ENCODE results near the gene MYADML2.

The MYADML2 gene

DNA sequence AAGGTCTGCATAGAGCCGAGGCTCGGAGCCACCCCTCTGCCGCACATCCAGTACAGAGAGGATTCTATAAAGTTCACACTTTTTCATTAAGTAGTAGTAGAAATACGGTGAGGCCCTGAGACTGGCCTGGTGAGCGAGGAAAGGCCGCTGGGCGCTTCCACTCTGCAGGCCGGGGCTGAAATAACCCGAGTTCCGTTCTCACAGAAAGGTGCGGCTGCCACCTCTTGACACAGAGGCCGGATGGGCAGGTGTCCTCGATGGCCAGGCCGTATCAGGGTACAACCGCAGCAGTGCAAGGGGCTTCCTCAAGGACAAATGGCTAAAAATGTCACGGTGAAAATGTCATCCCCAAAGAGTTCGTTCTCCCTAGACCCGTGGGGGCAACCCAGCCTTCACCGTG lies 35.1 kb downstream of the MYADML2 start:
- H3K4me3 ChIP-seq (ENCODE audit: low read depth, low read length): no peak overlapping the region
- no peak for TF ChIP-seq CTCF (IDR thresholded peaks at IDR 0.05; ENCODE audit: borderline replicate concordance, insufficient read depth, low read depth, low read length)

DNA sequence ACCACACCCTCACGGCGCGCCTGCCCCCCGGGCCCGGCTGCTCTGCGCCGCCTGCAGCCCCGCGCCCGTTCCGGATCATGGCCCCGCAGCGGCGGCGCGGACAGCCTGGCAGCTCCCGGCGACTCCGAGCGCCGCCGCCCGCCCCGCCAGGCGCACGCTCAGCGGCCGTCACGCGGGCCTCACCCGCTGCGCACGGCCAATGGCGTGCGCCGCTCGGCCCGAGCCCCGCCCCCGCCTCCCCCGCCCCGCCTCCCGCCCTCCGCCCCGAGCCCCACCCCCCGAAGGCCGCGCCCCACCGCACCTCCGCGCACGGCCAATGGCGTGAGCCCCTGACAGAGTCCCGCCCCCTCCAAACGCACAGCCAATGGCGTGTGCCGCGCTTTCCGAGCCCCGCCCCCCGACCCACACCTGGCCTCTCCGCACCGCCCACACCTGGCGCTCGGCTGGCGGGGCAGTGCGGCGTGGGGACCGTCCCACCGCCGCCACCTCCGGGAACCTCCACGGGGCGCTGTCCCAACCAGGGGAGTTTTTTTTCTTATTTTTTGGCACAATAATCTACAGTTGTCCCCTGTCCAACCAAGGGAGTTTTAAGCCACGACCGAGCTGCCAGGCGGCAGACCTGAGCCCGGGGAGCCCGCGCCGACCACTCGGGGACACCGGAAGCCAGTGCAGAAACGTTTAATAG lies 35.6 kb downstream of the MYADML2 start, which contains the start of gene PCYT2:
Gene PCYT2 (minus strand): TSS at position 123 of the 685 bp plus-strand sequence. CDS start 44 bp downstream, at position 79.
- no peak for TF ChIP-seq CTCF (IDR thresholded peaks at IDR 0.05; ENCODE audit: borderline replicate concordance, insufficient read depth, low read depth, low read length)
- H3K4me3 ChIP-seq (ENCODE audit: low read depth, low read length): peak within 1 kb of the TSS; percentile 74

DNA sequence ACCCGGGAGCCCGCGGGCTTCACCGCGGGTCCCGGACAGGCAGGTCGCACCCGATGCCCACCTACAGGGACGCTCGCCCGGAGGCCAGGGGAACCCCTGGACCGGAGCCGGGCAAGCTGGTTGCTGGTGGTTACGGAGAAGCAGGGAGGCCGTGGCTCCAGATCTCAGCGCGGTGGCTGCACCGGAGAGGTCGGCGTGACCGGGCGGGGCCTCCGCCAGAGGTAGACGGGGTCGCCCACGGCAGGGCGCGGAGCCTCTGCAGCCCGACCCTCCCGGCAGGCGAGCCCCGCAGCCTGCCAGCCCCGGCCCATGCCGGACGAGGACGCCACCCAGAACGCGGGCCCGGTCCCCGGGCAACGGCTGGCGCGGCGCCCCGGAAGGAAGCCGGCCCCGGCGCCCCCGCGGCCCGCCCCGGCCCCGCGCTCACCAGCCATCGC lies 36.2 kb downstream of the MYADML2 start:
- H3K4me3 ChIP-seq (ENCODE audit: low read depth, low read length): peak overlapping the region; percentile 74

DNA sequence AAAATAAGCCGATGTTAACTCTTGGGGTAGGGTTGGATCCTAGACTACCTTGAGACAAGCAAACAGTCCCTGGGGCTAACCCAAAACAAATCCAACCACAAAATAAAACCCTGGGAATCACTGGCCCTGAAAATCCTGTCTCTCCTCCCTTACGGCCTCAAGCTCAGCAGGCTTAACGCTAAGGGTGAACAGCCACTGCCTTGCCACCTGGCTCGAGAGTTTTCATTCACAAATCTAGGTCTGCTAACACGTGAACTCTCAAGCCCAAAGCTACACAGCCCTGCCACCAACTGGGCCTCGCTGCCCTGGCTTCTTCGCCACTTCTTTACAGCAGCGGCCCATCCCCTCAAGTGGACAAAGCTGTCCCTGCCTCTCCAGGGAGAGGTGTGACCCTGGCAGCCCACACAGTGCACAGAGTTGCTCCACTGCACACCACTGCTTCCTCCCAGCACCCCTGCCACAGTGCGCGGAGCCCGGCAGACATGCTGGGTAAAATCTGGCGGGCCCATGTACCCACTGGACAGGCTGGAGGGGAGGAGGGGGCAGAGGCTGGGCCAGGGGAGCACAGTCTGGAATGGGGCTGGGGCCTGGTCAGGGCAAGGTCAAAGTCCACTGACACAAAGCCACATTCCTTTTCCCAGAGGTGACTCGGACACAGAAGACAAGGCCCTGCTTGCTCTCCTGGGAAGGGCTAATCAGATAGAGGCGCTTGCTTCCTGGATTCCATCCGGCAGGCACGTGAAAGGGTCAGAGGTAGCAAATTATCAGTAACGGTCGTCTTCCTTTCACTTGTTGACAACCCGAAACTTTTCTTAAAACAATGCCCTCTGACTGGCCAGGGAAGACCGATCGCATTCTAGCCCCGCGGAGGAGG lies 36.8 kb downstream of the MYADML2 start:
- TF ChIP-seq CTCF (IDR thresholded peaks at IDR 0.05; ENCODE audit: borderline replicate concordance, insufficient read depth, low read depth, low read length): no peak
- H3K4me3 ChIP-seq (ENCODE audit: low read depth, low read length): peak overlapping the region; percentile 74

More for the DNA sequence above, 36.2 kb downstream of the MYADML2 start:
- TF ChIP-seq CTCF (IDR thresholded peaks at IDR 0.05; ENCODE audit: borderline replicate concordance, insufficient read depth, low read depth, low read length): no peak

DNA sequence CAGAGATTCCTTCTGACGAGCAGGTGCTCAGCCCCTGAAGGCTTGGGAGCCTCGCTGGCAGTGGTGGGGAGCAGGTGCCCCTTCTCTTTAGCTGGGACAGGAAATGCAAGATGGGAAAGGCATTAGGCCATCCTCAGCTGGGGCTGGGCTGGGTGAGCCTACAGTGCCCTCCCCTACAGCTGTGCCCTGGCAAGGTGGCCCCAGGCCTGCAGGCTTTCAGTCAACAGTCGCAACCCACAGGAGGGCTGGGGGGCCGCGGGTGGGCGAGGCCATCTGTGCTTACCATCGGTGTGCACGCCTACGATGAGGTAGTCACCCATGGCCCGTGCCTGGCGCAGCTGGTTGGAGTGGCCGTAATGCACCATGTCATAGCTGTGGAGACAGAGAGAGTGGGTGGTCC lies 37.8 kb downstream of the MYADML2 start:
- TF ChIP-seq CTCF (IDR thresholded peaks at IDR 0.05; ENCODE audit: borderline replicate concordance, insufficient read depth, low read depth, low read length): no peak
- no peak overlapping the region for H3K4me3 ChIP-seq (ENCODE audit: low read depth, low read length)

DNA sequence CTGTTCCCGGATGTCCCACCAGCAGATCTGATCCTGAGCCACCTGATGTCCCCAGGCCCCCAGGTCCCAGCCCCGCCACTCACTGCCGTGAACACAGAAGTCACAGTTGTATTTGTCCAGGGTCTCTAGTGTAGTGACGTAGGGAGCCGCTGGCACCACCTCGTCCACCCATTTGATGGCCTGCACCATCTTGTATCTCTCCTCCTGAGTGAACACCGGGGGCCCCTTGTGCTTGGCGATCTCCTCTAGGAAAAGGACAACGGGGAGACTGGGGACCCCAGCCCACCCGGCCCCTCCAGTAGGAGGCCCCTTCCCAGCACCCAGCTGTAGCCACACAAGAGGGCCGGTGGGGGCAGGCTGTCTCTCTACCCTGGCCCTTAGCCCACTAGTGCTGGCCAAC lies 38.2 kb downstream of the MYADML2 start:
- H3K4me3 ChIP-seq (ENCODE audit: low read depth, low read length): no peak overlapping the region
- TF ChIP-seq CTCF (IDR thresholded peaks at IDR 0.05; ENCODE audit: borderline replicate concordance, insufficient read depth, low read depth, low read length): no peak
